ENCODE results near the gene HKDC1.

DNA sequence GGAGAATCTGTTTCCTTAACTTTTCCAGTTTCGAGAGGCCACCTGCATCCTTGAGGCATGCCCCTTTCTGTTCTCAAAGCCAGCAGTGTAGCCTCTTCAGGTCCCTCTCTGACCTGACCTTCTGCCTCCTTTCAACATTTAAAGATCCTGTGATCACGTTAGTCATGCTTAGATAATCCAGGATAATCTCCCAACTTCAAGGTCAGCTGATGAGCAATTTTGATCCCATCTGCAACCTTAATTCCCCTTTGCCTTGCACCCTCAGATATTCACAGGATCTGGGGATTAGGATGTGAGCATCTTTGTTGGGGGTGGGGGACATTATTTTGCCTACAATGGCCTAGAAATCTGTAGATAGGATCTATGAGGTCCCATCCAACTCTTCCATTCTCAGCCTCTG lies 8.0 kb downstream of the HKDC1 start:
- TF ChIP-seq, protein P1, sequence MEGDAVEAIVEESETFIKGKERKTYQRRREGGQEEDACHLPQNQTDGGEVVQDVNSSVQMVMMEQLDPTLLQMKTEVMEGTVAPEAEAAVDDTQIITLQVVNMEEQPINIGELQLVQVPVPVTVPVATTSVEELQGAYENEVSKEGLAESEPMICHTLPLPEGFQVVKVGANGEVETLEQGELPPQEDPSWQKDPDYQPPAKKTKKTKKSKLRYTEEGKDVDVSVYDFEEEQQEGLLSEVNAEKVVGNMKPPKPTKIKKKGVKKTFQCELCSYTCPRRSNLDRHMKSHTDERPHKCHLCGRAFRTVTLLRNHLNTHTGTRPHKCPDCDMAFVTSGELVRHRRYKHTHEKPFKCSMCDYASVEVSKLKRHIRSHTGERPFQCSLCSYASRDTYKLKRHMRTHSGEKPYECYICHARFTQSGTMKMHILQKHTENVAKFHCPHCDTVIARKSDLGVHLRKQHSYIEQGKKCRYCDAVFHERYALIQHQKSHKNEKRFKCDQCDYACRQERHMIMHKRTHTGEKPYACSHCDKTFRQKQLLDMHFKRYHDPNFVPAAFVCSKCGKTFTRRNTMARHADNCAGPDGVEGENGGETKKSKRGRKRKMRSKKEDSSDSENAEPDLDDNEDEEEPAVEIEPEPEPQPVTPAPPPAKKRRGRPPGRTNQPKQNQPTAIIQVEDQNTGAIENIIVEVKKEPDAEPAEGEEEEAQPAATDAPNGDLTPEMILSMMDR (IDR thresholded peaks at IDR 0.05 in 8 of 11, conservative IDR thresholded peaks at IDR 0.05 in 3 of 11): no peak
- TF ChIP-seq POLR2A (IDR thresholded peaks at IDR 0.05): no peak
